ENCODE data around the gene MYH15. TPM values are rescaled to one million over a fixed set of nuclear protein-coding genes. Genes with fewer than 3 reads are reported as not detected.

MYH15 gene
- total RNA-seq, 4 donors from 2014 or later = under 0.01 to 0.22 TPM; not detected in 2

DNA sequence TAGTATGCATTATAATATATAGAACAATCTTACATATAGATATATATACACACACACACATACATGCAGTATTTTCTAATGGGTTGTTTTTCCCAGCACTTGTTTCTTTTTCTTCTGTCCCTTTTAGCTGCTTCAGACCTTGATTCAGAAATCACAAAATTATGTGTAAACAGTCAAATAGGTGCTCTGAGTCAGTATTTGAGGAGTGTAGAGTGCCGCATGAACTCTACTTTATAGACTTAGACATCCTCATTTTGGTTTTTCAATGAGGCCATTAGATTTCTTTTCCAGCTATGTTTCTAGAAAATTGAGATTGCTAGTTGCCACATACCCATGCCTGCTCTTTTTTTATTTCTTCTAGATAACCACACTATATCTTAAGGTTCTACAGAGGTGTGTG, 155.8 kb downstream of the MYH15 start:
- no peak overlapping the region for H3K27ac ChIP-seq
- 89 to 100% methylated on average over 1 of the region's 1 CpG for WGBS, 2 donors

DNA sequence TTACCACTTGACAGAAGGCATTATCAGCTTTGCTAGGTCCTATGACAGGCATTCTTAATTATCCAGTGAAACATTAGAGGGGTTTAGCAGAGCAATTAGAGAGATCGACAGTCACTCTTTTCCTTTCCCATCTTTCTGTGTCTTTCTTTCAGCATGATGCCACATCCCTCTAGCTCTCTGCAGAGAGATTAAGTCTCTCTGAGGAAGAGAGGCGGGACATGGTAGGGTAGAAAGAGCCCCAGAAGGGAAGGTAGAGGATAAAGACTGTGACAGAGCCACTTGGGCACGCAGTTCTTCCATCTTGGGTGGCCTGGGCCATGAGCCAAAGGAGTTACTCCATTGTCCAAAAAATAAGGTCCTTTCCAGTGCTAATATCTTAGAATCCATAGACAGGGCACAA, 158.2 kb downstream of the MYH15 start:
- Histone ChIP-seq H3K27ac (no peak overlapping the region), H3K4me1 (no peaks in the 10 kb centered on the region), H3K27me3 (no peaks in the 10 kb centered on the region), H3K9me3 (no peaks in the 10 kb centered on the region), H3K4me3 (no peak overlapping the region), H3K36me3 (no peaks in the 10 kb centered on the region)
- TF ChIP-seq POLR2A (IDR thresholded peaks at IDR 0.05) (no peak), EP300 (IDR thresholded peaks at IDR 0.05) (no peak)
- TF ChIP-seq, protein P1, sequence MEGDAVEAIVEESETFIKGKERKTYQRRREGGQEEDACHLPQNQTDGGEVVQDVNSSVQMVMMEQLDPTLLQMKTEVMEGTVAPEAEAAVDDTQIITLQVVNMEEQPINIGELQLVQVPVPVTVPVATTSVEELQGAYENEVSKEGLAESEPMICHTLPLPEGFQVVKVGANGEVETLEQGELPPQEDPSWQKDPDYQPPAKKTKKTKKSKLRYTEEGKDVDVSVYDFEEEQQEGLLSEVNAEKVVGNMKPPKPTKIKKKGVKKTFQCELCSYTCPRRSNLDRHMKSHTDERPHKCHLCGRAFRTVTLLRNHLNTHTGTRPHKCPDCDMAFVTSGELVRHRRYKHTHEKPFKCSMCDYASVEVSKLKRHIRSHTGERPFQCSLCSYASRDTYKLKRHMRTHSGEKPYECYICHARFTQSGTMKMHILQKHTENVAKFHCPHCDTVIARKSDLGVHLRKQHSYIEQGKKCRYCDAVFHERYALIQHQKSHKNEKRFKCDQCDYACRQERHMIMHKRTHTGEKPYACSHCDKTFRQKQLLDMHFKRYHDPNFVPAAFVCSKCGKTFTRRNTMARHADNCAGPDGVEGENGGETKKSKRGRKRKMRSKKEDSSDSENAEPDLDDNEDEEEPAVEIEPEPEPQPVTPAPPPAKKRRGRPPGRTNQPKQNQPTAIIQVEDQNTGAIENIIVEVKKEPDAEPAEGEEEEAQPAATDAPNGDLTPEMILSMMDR (IDR thresholded peaks at IDR 0.05) = no peak
- DNase-seq (ENCODE audit: low spot score in 2 of 2) = no peak
- 52 to 62% methylated on average over 3 of the region's 3 CpGs for WGBS, 2 donors

More for the DNA sequence above, 155.8 kb downstream of the MYH15 start:
- TF ChIP-seq EP300 (IDR thresholded peaks at IDR 0.05) (no peak), POLR2A (IDR thresholded peaks at IDR 0.05) (no peak)
- TF ChIP-seq, protein P1 (IDR thresholded peaks at IDR 0.05) = no peak
- no peak for DNase-seq (ENCODE audit: low spot score in 2 of 2)
- Histone ChIP-seq H3K4me3 (no peak overlapping the region), H3K36me3 (no peaks in the 10 kb centered on the region), H3K27me3 (no peaks in the 10 kb centered on the region), H3K4me1 (no peaks in the 10 kb centered on the region), H3K9me3 (no peaks in the 10 kb centered on the region)

DNA sequence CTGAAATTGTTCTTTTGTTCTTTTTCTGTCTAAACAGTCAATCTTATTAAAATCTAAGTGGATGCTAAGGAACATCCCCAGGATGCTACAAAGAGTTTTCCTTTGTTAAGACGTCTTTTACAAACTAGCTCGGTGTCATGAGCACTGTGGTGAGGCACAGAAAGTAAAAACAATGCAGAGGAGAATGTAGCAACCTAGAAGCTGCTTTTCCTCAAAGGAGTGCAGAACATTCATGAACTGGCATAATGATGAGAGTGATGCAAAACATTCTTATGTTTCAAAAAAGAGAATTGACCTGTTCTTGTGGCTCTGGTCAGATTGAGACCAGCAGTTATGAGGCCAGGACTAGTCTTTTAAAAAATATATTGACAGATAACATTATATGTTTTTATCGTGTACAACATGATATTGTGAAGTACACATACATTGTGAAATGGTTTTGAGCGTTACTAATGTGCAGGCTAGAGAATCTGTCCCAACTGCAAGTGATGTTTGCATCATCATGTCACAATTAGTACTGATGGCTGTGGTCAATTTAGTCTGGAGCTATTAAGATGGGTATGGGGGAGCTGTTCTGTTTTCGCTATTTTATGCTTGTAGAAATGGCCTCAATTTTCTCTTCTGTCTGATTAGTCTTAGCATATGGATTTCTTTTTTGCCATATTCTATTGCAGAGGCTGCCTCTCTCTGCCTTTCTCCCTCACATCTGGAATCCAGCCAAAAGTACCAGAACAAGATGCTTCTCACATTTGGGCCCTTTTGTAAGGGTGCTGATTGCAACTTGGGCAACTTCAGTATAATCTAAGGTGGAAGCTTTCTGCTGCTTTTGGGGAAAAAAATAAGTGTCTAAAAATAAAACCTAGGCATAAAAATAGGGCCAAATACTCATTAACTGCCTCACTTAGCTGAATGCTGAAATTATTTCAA, 163.8 kb downstream of the MYH15 start:
- 74 to 78% methylated on average over 5 of the region's 5 CpGs for WGBS, 2 donors
- Histone ChIP-seq H3K36me3 (no peaks in the 10 kb centered on the region), H3K9me3 (no peaks in the 10 kb centered on the region), H3K4me3 (no peak overlapping the region), H3K27me3 (no peaks in the 10 kb centered on the region), H3K27ac (no peak overlapping the region), H3K4me1 (no peaks in the 10 kb centered on the region)
- DNase-seq (ENCODE audit: low spot score in 2 of 2) = no peak
- no peak for TF ChIP-seq POLR2A (IDR thresholded peaks at IDR 0.05)
- TF ChIP-seq, protein P1 (IDR thresholded peaks at IDR 0.05) = no peak
- no peak for TF ChIP-seq EP300 (IDR thresholded peaks at IDR 0.05)

DNA sequence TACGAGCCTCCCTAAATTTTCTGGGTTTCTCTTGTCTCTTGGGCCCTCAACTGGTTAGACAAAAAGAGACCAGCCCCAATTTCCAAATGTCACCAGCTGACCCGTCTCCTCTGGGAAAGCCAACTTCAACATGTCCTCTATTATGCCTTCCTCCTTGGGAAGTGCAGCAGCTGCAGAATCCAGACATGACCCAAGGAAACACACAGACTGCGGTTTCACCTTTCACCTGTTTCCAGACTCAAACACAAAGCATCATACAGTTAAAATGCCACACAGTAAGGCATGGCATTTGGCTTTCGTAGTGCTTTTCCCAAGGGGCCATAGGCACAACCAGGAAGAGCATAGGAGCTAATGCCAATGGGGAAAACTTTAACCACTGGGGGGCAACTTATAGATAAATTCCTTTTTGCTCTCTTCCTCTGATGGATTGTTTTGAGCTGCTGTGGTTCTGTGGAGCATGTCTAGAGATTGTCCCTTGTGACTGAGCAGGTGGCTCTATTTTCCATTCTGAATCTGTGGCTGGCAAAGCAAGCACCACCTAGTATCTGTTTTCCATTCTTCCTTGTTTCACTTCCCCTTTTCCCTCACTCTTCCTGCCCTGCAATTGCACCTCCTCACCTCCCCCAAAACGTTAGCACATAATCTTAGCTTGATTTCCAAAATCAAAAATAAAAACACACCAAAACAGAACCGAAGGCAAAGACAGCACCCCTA, 164.7 kb downstream of the MYH15 start:
- DNase-seq (ENCODE audit: low spot score in 2 of 2) = no peak
- WGBS, 2 donors = 39 to 51% methylated on average over 6 of the region's 6 CpGs
- TF ChIP-seq POLR2A (IDR thresholded peaks at IDR 0.05) = no peak
- no peak for TF ChIP-seq EP300 (IDR thresholded peaks at IDR 0.05)
- TF ChIP-seq, protein P1 (IDR thresholded peaks at IDR 0.05) = no peak

DNA sequence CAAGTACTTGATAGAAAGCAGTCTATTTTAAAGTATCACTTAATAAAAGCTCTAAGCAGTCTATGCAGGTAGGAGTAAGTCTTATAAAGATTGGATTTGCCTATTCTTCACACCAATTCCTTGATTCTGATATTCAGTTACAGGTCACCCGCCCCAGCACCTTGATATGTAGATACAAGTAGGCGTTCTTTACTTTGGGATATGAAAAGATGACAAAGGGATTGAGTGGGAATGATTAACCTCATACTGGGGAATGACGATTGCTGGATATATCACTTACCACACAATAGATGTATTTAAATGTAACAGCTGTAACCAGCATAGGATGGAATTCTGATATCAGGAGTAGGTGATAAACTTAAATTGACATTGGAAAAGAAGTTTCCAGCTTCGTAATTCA, 166.9 kb downstream of the MYH15 start:
- 85 to 90% methylated on average over 4 of the region's 4 CpGs for WGBS, 2 donors
- DNase-seq (ENCODE audit: low spot score in 2 of 2) = no peak
- no peaks in the 10 kb centered on the region for H3K4me1 ChIP-seq
- TF ChIP-seq, protein P1 (IDR thresholded peaks at IDR 0.05) = no peak
- TF ChIP-seq EP300 (IDR thresholded peaks at IDR 0.05) (no peak), POLR2A (IDR thresholded peaks at IDR 0.05) (no peak)
- no peaks in the 10 kb centered on the region for H3K36me3 ChIP-seq
- H3K9me3 ChIP-seq = no peaks in the 10 kb centered on the region
- H3K4me3 ChIP-seq = no peak overlapping the region
- no peak overlapping the region for H3K27ac ChIP-seq
- no peaks in the 10 kb centered on the region for H3K27me3 ChIP-seq

More for the DNA sequence above, 164.7 kb downstream of the MYH15 start:
- Histone ChIP-seq H3K27ac (no peak overlapping the region), H3K9me3 (no peaks in the 10 kb centered on the region), H3K36me3 (no peaks in the 10 kb centered on the region), H3K4me1 (no peaks in the 10 kb centered on the region), H3K27me3 (no peaks in the 10 kb centered on the region), H3K4me3 (no peak overlapping the region)

Data from tibial nerve (tissue), 4 donors.